Erythroblast (primary cell): ENCODE results near the gene GALNT10.

ENCODE experiments used
- GATA1 ChIP-seq: IDR thresholded peaks from 2 replicates; pipeline ENCODE4 v1.6.1; 2011; ENCODE audit warnings: low read depth, mild to moderate bottlenecking, control low read depth, low read length, moderate library complexity
- POLR2A ChIP-seq: IDR thresholded peaks from 2 replicates; pipeline ENCODE4 v1.6.1; 2011; ENCODE audit warnings: mild to moderate bottlenecking, low read length

DNA sequence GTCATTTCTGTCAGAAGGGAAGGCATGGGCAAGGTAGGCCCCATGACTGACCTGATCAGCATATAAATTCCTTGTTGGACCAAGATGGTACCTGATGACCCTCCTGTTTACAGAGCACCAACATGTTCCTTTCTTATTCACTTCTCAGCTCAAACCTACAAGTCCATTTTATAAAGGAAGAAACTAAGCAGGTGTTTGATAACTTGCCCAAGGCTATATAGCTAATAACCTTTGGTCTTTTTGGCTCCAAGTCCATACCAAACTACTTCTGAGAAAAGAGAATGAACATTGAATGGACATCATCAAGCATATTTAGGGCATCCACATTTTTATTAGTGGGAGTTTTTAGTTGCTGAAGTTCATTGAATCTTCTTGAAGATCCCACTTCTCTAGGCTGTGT, 125.2 kb downstream of the GALNT10 start:
- TF ChIP-seq POLR2A (no peak), GATA1 (no peak)
